CD14-positive monocyte (primary cell): ENCODE measurements around the gene TUBB2A. TPM values are rescaled to one million over a fixed set of nuclear protein-coding genes. Genes with fewer than 3 reads are reported as not detected.

Experiments used
- DNase-seq, 3 donors: peaks; one replicate each; pipeline ENCODE4 v3.0.0-alpha.2; 2011 to 2022
- H2AFZ ChIP-seq: 2 replicates; pipeline ENCODE4 v1.6.0; 2012; ENCODE audit warnings: mild to moderate bottlenecking, low read depth, low read length, inconsistent platforms; ENCODE audit not compliant: insufficient read depth, poor library complexity, severe bottlenecking
- H3K27ac ChIP-seq, 2 donors: 1 replicate in 1 of 2; 2 replicates in 1 of 2; pipeline ENCODE4 v1.5.1; 2012 to 2013; ENCODE audit warnings: low read length in 2 of 2, control low read depth in 1 of 2, inconsistent platforms in 1 of 2, low read depth in 1 of 2, mild to moderate bottlenecking in 1 of 2
- H3K27me3 ChIP-seq, 2 donors: one replicate each; pipeline versions ENCODE4 v1.6.0 to v1.6.1; 2011 to 2013; ENCODE audit warnings: low read length in 2 of 2; ENCODE audit not compliant: control insufficient read depth in 2 of 2, insufficient read depth in 2 of 2
- H3K36me3 ChIP-seq, 2 donors: replicated peaks in 1 of 2; 1 replicate in 1 of 2; 2 replicates in 1 of 2; pipeline versions ENCODE4 v1.5.1 to v1.6.1; 2012 to 2013; ENCODE audit warnings: low read length in 2 of 2, control low read depth in 1 of 2, inconsistent platforms in 1 of 2, mild to moderate bottlenecking in 1 of 2; ENCODE audit not compliant: insufficient read depth in 2 of 2, control insufficient read depth in 1 of 2
- H3K4me1 ChIP-seq, 2 donors: 1 replicate in 1 of 2; 2 replicates in 1 of 2; pipeline versions ENCODE4 v1.5.1 to v1.6.1; 2012 to 2013; ENCODE audit warnings: low read length in 2 of 2, control low read depth in 1 of 2, inconsistent platforms in 1 of 2, mild to moderate bottlenecking in 1 of 2, moderate library complexity in 1 of 2; ENCODE audit not compliant: insufficient read depth in 2 of 2, control insufficient read depth in 1 of 2
- H3K4me2 ChIP-seq: replicated peaks from 2 replicates; pipeline ENCODE3; 2012; ENCODE audit warnings: low read length, moderate library complexity, mild to moderate bottlenecking; ENCODE audit not compliant: poor library complexity, severe bottlenecking; ENCODE audit errors: extremely low read depth
- H3K4me3 ChIP-seq, 3 experiments: fragments of 200-600 bp in 1 of 3; sonication (generic) in 1 of 3; replicated peaks in 1 of 3; 1 replicate in 2 of 3; 2 replicates in 1 of 3; pipeline ENCODE4 v1.5.1; 2011 to 2013; ENCODE audit warnings: low read length in 3 of 3, mild to moderate bottlenecking in 3 of 3, control low read depth in 2 of 3, low read depth in 2 of 3, inconsistent platforms in 1 of 3, moderate library complexity in 1 of 3
- H3K79me2 ChIP-seq: 2 replicates; pipeline ENCODE4 v1.6.0; 2012; ENCODE audit warnings: mild to moderate bottlenecking, control low read depth, inconsistent platforms, low read length, moderate library complexity; ENCODE audit not compliant: insufficient read depth
- H3K9ac ChIP-seq: 2 replicates; pipeline ENCODE4 v1.6.0; 2017; ENCODE audit warnings: low read length, mild to moderate bottlenecking; ENCODE audit not compliant: insufficient read depth, poor library complexity, severe bottlenecking
- H3K9me3 ChIP-seq, 2 donors: replicated peaks in 1 of 2; 1 replicate in 1 of 2; 2 replicates in 1 of 2; pipeline versions ENCODE4 v1.5.1 to v1.6.1; 2012 to 2013; ENCODE audit warnings: low read length in 2 of 2, control low read depth in 1 of 2; ENCODE audit not compliant: control insufficient read depth in 1 of 2, insufficient read depth in 1 of 2
- H4K20me1 ChIP-seq: 2 replicates; pipeline ENCODE4 v1.6.0; 2012; ENCODE audit warnings: mild to moderate bottlenecking, low read length, control low read depth, moderate library complexity; ENCODE audit not compliant: insufficient read depth
- H3K27ac Mint-ChIP-seq, 7 donors: one replicate each; pipeline ENCODE4 v1.8.0; 2020; ENCODE audit warnings: mild to moderate bottlenecking in 7 of 7, mixed read lengths in 7 of 7, moderate library complexity in 6 of 7, inconsistent platforms in 2 of 7
- H3K27me3 Mint-ChIP-seq, 3 donors: one replicate each; pipeline ENCODE4 v1.8.0; 2021 to 2022; ENCODE audit warnings: low read depth in 3 of 3, mild to moderate bottlenecking in 3 of 3, mixed read lengths in 3 of 3, moderate library complexity in 3 of 3, inconsistent platforms in 1 of 3
- H3K36me3 Mint-ChIP-seq, 2 donors: one replicate each; pipeline ENCODE4 v1.8.0; 2020; ENCODE audit warnings: mixed read lengths in 2 of 2, inconsistent platforms in 1 of 2, mild to moderate bottlenecking in 1 of 2
- H3K4me1 Mint-ChIP-seq: one replicate; pipeline ENCODE4 v1.8.0; 2020; ENCODE audit warnings: mild to moderate bottlenecking, mixed read lengths
- H3K4me3 Mint-ChIP-seq, 2 donors: one replicate each; pipeline ENCODE4 v1.8.0; 2020; ENCODE audit warnings: mild to moderate bottlenecking in 2 of 2, mixed read lengths in 2 of 2, moderate library complexity in 1 of 2
- H3K9me3 Mint-ChIP-seq, 7 donors: one replicate each; pipeline ENCODE4 v1.8.0; 2020 to 2022; ENCODE audit warnings: mixed read lengths in 7 of 7, mild to moderate bottlenecking in 6 of 7, moderate library complexity in 6 of 7, inconsistent platforms in 2 of 7
- CTCF ChIP-seq: fragments of 200-600 bp; IDR thresholded peaks from one replicate; pipeline ENCODE4 v1.8.0; 2022; ENCODE audit warnings: antibody characterized with exemption, mild to moderate bottlenecking
- WGBS: methylation state at CpG from one replicate; pipeline ENCODE4 v1.1.5; 2013; ENCODE audit warnings: missing lambda C conversion rate; ENCODE audit not compliant: insufficient coverage; 5-methylcytosine and 5-hydroxymethylcytosine counted together
- intact Hi-C, 2 donors: fragments of 100-400 bp; cut with micrococcal nuclease; formaldehyde crosslinking; loops; one replicate each; pipeline versions ENCODE4 v1.15.0 to v1.15.1; 2023
- polyA plus RNA-seq, 3 donors: library from polyadenylated mRNA; depleted of rRNA in 1 of 3; unstranded in 2 of 3; stranded (reverse) in 1 of 3; fragments of 300-500 nt in 2 of 3; fragments of >200 nt in 1 of 3; fragmentation: Illumina TruSeq in 2 of 3; gene quantifications; 1 replicate in 2 of 3; 2 replicates in 1 of 3; pipeline ENCODE4 v1.2.3, GENCODE V29; 2012 to 2021

The TUBB2A gene
- polyA plus RNA-seq, 3 donors = 2.4 to 74.3 (median 4.2) TPM

GRCh38 chr6:3188262-3188661 lies 30.9 kb upstream of the TUBB2A start:
- H3K9ac ChIP-seq = no peak overlapping the region
- intact Hi-C loops = no loop called here
- H3K36me3 ChIP-seq = no peaks in the 10 kb centered on the region
- no peak overlapping the region for H3K27ac ChIP-seq
- H3K4me1 ChIP-seq = no peaks in the 10 kb centered on the region
- no peak overlapping the region for H3K4me2 ChIP-seq
- H3K9me3 Mint-ChIP-seq = peaks cover 0 to 3% (median 0%) of the 10 kb centered on the region in 7 donors
- H3K4me1 Mint-ChIP-seq = no peaks in the 10 kb centered on the region
- H3K27me3 ChIP-seq = peaks cover 3% of the 10 kb centered on the region in 2 donors
- no peaks in the 10 kb centered on the region for H3K36me3 Mint-ChIP-seq
- no peak overlapping the region for H3K4me3 ChIP-seq
- no peak overlapping the region for H2AFZ ChIP-seq
- no peaks in the 10 kb centered on the region for H3K79me2 ChIP-seq
- TF ChIP-seq CTCF = no peak
- WGBS = no CpG with 5 or more reads among the region's 7 CpGs
- peaks cover 18 to 32% (median 18%) of the 10 kb centered on the region in 3 donors for H3K27me3 Mint-ChIP-seq
- H3K27ac Mint-ChIP-seq = no peak overlapping the region
- H3K4me3 Mint-ChIP-seq = no peak overlapping the region
- H3K9me3 ChIP-seq = no peaks in the 10 kb centered on the region
- H4K20me1 ChIP-seq = no peaks in the 10 kb centered on the region
- no peak for DNase-seq

DNA sequence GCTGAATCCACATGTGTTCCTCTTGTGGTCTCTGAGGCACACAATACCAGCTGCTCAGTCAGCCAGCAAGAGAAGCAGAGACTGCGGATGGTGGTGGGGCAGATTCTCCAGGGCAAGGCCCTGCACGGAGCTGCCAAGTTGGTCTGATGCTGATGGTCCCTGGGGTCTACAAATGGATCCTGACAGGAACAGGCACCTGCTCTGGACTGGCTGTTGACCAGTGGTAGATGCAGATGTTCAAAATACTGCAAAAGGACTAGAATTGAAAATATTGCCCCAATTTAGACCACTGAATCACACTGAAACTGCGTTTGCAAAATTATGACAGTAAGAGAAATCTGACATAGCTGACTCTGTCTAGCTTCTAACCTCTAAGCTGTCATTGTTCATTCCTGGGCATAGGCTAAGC lies 29.6 kb upstream of the TUBB2A start:
- H3K27ac Mint-ChIP-seq = no peak overlapping the region
- no peak overlapping the region for H3K4me3 ChIP-seq
- H3K4me3 Mint-ChIP-seq = no peak overlapping the region
- peaks cover 0 to 3% (median 0%) of the 10 kb centered on the region in 7 donors for H3K9me3 Mint-ChIP-seq
- no peak overlapping the region for H3K9ac ChIP-seq
- no peaks in the 10 kb centered on the region for H3K4me1 ChIP-seq
- no peaks in the 10 kb centered on the region for H3K79me2 ChIP-seq
- TF ChIP-seq CTCF = no peak
- no peaks in the 10 kb centered on the region for H3K9me3 ChIP-seq
- H3K27me3 Mint-ChIP-seq = peaks cover 14 to 32% (median 20%) of the 10 kb centered on the region in 3 donors
- H3K36me3 ChIP-seq = no peaks in the 10 kb centered on the region
- H3K4me1 Mint-ChIP-seq = no peaks in the 10 kb centered on the region
- H3K27ac ChIP-seq = no peak overlapping the region
- whole genome bisulfite sequencing = 97% methylated on average over 2 of the region's 3 CpGs
- H3K36me3 Mint-ChIP-seq = no peaks in the 10 kb centered on the region
- H4K20me1 ChIP-seq = no peaks in the 10 kb centered on the region
- DNase-seq = no peak
- no peak overlapping the region for H2AFZ ChIP-seq
- no peak overlapping the region for H3K4me2 ChIP-seq
- H3K27me3 ChIP-seq = peaks cover 3% of the 10 kb centered on the region in 2 donors
- intact Hi-C loops = no loop called here
